ENCODE results near the gene MORC2. TPM values are rescaled to one million over a fixed set of nuclear protein-coding genes. Genes with fewer than 3 reads are reported as not detected.

MORC2 gene
- total RNA-seq, 1 experiment from 2014 or later: 12.0 TPM

DNA sequence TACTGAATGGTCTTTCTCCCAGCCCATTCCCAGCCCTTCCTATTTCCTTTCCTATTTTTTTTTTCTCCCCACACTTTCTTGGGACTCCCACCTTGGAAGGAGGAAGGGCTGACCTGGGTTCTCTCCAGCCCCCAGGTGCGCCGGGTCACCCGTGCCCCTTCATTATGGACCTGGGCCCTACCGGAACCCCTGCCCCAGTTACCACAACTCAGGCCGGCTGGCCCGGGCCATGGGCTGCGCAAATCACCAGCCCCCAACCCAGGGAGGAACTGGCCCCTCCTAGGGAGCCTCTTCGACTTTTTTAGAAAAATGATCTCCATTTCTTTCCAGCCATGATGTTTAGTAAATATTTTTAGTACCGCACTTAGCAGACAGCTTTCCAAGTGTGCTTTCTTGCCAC is 62.2 kb downstream of the MORC2 start:
- H3K79me2 ChIP-seq (ENCODE audit: low read length): no peaks in the 10 kb centered on the region
- ChIA-PET CTCF (no interaction called here), POLR2A (ENCODE audit: unreplicated experiment) (no interaction called here)
- H3K9ac ChIP-seq (ENCODE audit: low read length): no peak overlapping the region
- no TSS peak for BruUV-seq (replicated peaks)
- H3K4me3 ChIP-seq (ENCODE audit: low read length): no peak overlapping the region
- H3K4me2 ChIP-seq (ENCODE audit: low read length): no peak overlapping the region
- DNase-seq: no peak
- H3F3A ChIP-seq (ENCODE audit: low read length, unreplicated experiment): no peaks in the 10 kb centered on the region
- H3K27me3 ChIP-seq (ENCODE audit: low read length): no peaks in the 10 kb centered on the region
- no peaks in the 10 kb centered on the region for H3K9me2 ChIP-seq (replicated peaks; ENCODE audit: low read length)
- H3K36me3 ChIP-seq (ENCODE audit: low read depth, low read length): no peaks in the 10 kb centered on the region
- ATAC-seq: no peak
- TF ChIP-seq EZH2phosphoT487 (IDR thresholded peaks at IDR 0.05; ENCODE audit: borderline replicate concordance, low read length) (no peak), EZH2 (IDR thresholded peaks at IDR 0.05; ENCODE audit: low read length, unreplicated experiment) (no peak)
- TF ChIP-seq, protein P1, sequence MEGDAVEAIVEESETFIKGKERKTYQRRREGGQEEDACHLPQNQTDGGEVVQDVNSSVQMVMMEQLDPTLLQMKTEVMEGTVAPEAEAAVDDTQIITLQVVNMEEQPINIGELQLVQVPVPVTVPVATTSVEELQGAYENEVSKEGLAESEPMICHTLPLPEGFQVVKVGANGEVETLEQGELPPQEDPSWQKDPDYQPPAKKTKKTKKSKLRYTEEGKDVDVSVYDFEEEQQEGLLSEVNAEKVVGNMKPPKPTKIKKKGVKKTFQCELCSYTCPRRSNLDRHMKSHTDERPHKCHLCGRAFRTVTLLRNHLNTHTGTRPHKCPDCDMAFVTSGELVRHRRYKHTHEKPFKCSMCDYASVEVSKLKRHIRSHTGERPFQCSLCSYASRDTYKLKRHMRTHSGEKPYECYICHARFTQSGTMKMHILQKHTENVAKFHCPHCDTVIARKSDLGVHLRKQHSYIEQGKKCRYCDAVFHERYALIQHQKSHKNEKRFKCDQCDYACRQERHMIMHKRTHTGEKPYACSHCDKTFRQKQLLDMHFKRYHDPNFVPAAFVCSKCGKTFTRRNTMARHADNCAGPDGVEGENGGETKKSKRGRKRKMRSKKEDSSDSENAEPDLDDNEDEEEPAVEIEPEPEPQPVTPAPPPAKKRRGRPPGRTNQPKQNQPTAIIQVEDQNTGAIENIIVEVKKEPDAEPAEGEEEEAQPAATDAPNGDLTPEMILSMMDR (conservative IDR thresholded peaks at IDR 0.05; ENCODE audit: low read depth, low read length): no peak
- intact Hi-C loops (cut with micrococcal nuclease): no loop called here
- H3K27ac ChIP-seq (ENCODE audit: low read length): no peak overlapping the region
- H3K9me3 ChIP-seq (ENCODE audit: low read length): no peaks in the 10 kb centered on the region
- no peaks in the 10 kb centered on the region for H3K4me1 ChIP-seq (ENCODE audit: insufficient read depth, low read length)
- no peaks in the 10 kb centered on the region for H4K20me1 ChIP-seq (ENCODE audit: low read length)
- no peak overlapping the region for H2AFZ ChIP-seq (ENCODE audit: low read length)

DNA sequence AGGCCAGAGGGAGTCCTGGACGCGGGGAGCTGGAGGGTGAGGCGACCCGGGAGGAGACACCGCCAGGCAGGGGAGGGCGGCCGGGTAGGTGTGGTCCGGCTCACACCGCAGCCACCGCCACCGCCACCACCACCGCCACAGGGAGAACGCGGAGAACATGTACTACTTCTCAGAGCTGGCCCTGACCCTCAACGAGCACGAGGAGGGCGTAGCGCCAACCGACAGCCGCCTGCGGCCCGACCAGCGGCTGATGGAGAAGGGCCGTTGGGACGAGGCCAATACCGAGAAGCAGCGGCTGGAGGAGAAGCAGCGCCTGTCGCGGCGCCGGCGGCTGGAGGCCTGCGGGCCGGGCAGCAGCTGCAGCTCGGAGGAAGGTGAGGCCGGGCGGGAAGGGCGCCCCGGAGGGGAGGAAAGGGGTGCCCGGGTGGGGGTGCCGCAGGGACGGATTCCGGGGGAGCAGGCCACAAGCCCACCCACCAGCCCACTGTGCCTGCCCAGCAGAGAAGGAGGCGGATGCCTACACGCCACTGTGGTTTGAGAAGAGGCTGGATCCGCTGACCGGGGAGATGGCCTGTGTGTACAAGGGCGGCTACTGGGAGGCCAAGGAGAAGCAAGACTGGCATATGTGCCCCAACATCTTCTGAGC is 62.8 kb downstream of the MORC2 start:
- no peak overlapping the region for H3K27ac ChIP-seq (ENCODE audit: low read length)
- POLR2A ChIA-PET (ENCODE audit: unreplicated experiment): no interaction called here
- H3K4me1 ChIP-seq (ENCODE audit: insufficient read depth, low read length): no peaks in the 10 kb centered on the region
- H2AFZ ChIP-seq (ENCODE audit: low read length): no peak overlapping the region
- TF ChIP-seq, protein P1 (conservative IDR thresholded peaks at IDR 0.05; ENCODE audit: low read depth, low read length): no peak
- TF ChIP-seq EZH2phosphoT487 (IDR thresholded peaks at IDR 0.05; ENCODE audit: borderline replicate concordance, low read length): no peak
- no peak for TF ChIP-seq EZH2 (IDR thresholded peaks at IDR 0.05; ENCODE audit: low read length, unreplicated experiment)
- H3K4me2 ChIP-seq (ENCODE audit: low read length): no peak overlapping the region
- H3K36me3 ChIP-seq (ENCODE audit: low read depth, low read length): no peaks in the 10 kb centered on the region
- no peaks in the 10 kb centered on the region for H3K79me2 ChIP-seq (ENCODE audit: low read length)
- H4K20me1 ChIP-seq (ENCODE audit: low read length): no peaks in the 10 kb centered on the region
- ATAC-seq: no peak
- H3K4me3 ChIP-seq (ENCODE audit: low read length): no peak overlapping the region
- intact Hi-C loops (cut with micrococcal nuclease): no loop called here
- CTCF ChIA-PET: no interaction called here
- BruUV-seq (replicated peaks): no TSS peak
- no peaks in the 10 kb centered on the region for H3K27me3 ChIP-seq (ENCODE audit: low read length)
- H3K9me2 ChIP-seq (replicated peaks; ENCODE audit: low read length): no peaks in the 10 kb centered on the region
- H3F3A ChIP-seq (ENCODE audit: low read length, unreplicated experiment): no peaks in the 10 kb centered on the region
- no peaks in the 10 kb centered on the region for H3K9me3 ChIP-seq (ENCODE audit: low read length)
- H3K9ac ChIP-seq (ENCODE audit: low read length): no peak overlapping the region
- no peak for DNase-seq

DNA sequence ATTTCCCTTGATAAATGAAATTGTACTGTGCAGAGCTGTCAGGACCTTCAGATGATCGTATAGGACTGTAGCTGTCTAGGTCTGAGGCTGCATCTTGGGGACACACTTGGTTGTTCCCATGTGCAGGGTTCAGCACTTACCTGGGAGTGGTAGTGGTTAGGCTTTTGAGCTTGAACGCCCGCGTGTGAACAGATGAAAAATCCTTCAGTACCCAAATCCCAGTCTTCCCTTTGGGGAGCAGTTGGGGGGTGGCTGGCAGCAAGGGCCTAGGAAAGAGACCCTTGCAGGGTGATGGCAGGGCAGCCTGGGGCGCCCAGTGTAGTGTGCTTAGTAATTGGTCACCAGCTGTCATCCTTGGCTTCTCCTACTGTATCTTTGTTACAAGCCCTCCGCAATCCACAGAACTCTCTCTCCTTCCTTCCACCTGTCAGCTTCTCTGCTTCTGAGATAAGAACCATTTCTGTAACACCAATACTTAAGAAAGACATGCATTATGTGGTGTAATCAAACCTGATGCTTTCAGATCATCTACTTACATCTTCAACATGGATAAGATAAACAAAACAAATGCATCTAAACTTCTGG is 64.6 kb downstream of the MORC2 start:
- Histone ChIP-seq H3K9ac (ENCODE audit: low read length) (no peak overlapping the region), H3K4me2 (ENCODE audit: low read length) (no peak overlapping the region), H2AFZ (ENCODE audit: low read length) (no peak overlapping the region), H3K79me2 (ENCODE audit: low read length) (no peaks in the 10 kb centered on the region), H3K27me3 (ENCODE audit: low read length) (no peaks in the 10 kb centered on the region), H3K36me3 (ENCODE audit: low read depth, low read length) (no peaks in the 10 kb centered on the region), H3K4me3 (ENCODE audit: low read length) (no peak overlapping the region), H4K20me1 (ENCODE audit: low read length) (no peaks in the 10 kb centered on the region), H3K9me2 (replicated peaks; ENCODE audit: low read length) (no peaks in the 10 kb centered on the region), H3K9me3 (ENCODE audit: low read length) (no peaks in the 10 kb centered on the region), H3F3A (ENCODE audit: low read length, unreplicated experiment) (no peaks in the 10 kb centered on the region), H3K4me1 (ENCODE audit: insufficient read depth, low read length) (no peaks in the 10 kb centered on the region), H3K27ac (ENCODE audit: low read length) (no peak overlapping the region)
- intact Hi-C loops (cut with micrococcal nuclease): no loop called here
- ATAC-seq: no peak
- no TSS peak for BruUV-seq (replicated peaks)
- TF ChIP-seq EZH2phosphoT487 (IDR thresholded peaks at IDR 0.05; ENCODE audit: borderline replicate concordance, low read length) (no peak), EZH2 (IDR thresholded peaks at IDR 0.05; ENCODE audit: low read length, unreplicated experiment) (no peak)
- TF ChIP-seq, protein P1 (conservative IDR thresholded peaks at IDR 0.05; ENCODE audit: low read depth, low read length): no peak
- no peak for DNase-seq
- POLR2A ChIA-PET (ENCODE audit: unreplicated experiment): no interaction called here
- CTCF ChIA-PET: no interaction called here
